HG02981 (cell line): ENCODE results near the gene PSMD11.
A peak's percentile ranks its signal among the peaks of the same experiment; 100 is the strongest.

Experiments
- ATAC-seq: cut with Tn5 transposase; IDR thresholded peaks from one replicate; pipeline ENCODE4 v1.9.1; 2021; ENCODE audit warnings: mild to moderate bottlenecking, moderate library complexity; ENCODE audit not compliant: unreplicated experiment

PSMD11 gene

DNA sequence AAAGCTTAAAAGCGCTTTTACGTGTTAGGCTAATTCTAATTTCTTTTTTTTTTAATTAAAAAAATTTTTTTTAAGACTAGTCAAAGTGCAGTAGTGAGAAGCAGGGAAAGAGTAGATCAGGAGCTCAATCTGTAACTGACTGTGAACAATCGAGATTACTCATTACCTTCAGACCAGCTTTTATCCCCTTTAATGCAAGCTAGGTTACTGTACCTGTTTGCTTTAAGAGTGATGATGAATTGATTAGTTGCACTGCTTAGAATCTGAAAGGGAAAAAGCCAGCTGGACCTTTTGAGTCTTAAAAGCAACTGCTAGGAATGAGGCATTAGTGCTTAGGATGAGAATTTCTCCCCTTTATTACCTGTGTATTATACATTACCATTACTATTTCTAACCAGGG, 19.0 kb downstream of the PSMD11 start:
- no peak for ATAC-seq

DNA sequence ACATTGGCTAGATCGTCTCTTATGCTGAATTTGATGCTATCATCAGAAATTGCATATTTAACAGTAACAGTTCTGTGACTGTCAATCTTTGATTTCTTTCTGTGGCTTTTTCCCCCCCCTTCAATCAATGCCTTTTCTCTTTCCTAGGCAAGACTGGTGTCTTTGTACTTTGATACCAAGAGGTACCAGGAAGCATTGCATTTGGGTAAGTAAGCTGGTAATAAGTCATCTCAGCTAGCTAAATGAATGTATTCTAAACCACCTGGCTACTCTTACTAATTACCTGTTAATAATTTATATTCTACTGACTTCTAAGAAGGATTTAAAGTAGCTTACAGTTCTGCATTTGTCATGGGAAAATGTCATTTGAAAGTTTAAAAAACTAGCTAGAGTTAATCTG, 20.1 kb downstream of the PSMD11 start:
- ATAC-seq: no peak

DNA sequence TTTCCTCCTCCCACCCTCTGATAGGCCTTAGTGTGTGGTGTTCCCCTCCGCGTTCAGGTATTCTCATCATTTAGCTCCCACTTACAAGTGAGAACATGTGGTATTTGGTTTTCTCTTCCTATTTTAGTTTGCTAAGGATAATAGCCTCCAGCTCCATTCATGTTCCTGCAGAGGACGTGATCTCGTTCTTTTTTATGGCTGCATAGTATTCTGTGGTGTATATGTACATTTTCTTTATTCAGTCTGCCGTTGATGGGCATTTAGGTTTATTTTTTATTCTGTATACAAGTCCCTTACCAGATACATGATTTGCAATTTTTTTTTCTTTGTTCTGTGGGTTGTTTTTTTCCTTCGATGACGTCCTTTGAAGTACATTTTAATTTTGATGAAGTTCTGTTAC, 23.6 kb downstream of the PSMD11 start:
- ATAC-seq: no peak

DNA sequence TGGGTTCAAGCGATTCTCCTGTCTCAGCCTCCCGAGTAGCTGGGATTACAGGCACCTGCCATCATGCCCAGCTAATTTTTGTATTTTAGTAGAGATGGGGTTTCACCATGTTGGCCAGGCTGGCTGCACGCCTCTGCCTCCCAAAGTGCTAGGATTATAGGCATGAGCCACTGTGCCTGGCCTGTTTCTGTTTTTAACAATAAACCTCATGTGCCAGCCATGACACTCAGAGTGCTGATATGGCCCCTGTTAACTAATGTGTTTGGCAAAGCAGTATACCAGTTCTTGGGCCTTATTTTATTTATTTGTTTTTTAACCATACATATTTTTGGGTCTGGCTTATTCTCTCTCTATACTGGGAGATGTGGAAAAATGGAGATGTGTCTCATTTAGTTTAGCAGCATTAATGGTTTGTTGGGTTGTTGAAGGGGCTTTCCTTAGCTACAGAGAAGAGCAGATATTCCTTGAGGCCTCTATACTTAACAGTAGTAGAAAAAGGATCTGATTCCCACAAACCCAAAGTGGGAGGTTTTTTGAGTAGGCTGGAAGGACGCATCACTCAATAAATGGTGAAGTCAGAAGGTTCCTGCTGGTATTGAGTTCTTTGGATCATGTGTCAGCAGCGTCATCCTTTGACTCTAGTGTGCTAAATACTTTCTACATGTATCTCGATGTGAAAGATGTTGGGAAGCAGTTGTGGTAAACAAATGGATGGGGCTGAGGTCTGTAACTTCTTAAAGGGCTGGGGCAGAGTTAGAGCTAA, 26.3 kb downstream of the PSMD11 start:
- no peak for ATAC-seq

DNA sequence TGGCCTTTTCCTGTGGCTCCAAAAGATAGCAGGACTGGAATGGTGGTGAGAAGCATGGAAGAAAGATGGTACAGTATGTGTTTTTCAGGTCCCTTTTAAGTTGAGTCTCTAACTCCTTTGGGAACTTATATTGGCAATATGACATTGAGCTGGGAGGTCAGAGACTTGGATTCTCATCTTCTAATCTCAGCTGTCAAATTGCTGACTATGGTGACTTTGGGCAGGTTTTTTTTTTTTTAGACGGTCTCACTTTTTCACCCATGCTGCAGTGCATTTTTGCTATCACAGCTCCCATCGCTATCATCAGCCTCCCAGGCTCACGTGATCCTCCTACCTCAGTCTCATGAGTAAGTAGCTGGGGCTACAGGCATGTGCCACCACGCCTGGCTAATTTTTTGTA, 27.3 kb downstream of the PSMD11 start:
- ATAC-seq: no peak

DNA sequence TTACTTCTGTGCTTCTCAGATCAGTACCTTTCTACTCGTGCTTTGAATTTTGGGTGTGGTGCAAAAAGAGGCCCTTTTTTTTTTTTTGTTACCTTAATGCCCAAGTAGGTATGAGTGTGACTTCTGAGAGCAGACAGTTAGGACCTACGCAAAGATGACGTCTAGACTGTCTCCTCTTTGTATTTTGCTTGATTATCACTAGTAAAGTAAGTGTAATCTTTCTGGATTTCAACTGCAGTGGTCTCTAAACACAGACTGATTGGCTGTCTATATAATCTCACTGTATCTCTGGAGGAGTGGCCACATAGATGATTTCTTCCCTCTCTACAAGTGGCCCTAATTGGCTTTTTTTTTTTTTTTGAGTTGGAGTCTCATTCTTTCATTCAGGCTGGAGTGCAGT, 30.9 kb downstream of the PSMD11 start:
- ATAC-seq: no peak

DNA sequence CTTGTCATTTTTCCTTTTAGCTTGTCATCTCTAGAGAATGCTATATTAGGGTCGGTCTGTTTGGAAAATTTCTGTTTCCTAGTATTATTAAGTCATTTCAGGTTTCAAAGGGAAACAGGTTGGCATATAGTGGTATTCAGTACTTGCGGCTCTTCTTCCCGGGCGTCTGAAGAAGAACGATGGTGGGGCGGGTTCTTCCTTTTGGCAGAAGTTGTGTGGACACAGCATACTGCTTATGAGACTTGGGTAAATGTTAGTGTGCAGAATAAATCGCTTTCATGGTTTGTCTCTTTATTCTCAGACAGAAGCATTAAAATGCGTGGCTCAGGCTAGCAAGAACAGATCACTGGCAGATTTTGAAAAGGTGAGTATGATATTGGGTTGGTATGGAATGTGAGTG, 32.9 kb downstream of the PSMD11 start:
- no peak for ATAC-seq

DNA sequence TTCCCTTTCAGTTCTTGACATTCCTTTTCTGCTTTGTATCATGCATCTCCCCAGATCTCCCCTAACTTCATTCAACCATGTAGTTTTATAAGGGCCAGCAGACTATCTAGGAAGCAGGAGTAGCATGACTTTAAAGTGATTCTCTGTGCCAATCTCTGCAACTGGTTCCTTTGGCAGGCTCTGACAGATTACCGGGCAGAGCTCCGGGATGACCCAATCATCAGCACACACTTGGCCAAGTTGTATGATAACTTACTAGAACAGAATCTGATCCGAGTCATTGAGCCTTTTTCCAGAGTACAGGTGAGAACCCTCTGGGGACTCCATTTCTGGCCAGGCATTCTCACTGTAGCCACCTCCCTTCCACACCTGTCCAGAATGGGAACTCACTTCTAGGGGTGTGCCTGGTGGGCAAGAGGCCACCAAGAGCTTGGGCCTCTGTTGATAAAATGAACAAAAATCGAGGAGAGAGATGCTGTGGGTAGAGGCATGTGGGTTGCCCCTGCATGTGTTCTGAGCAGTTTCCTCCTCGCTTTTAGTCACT, 34.8 kb downstream of the PSMD11 start:
- ATAC-seq: no peak

DNA sequence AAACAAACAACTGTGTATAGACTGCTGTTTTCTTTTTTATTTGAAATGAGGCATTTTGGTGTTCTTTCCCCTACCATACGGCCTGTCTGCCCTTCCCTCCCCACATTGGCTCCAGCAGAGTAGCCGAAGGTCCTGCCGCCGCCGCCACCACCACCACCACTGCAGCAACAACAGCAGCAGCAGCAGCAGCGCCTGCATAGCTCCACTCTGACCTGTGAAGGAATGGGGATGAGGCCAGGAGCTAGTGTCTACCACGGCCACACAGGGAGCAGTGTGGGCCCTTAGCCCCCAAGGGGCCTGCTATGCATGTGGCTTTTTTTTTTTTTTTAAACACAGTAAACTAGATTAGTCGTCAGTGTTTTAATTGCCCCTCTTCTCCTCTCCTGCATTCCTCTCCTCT, 36.9 kb downstream of the PSMD11 start:
- ATAC-seq: no peak

DNA sequence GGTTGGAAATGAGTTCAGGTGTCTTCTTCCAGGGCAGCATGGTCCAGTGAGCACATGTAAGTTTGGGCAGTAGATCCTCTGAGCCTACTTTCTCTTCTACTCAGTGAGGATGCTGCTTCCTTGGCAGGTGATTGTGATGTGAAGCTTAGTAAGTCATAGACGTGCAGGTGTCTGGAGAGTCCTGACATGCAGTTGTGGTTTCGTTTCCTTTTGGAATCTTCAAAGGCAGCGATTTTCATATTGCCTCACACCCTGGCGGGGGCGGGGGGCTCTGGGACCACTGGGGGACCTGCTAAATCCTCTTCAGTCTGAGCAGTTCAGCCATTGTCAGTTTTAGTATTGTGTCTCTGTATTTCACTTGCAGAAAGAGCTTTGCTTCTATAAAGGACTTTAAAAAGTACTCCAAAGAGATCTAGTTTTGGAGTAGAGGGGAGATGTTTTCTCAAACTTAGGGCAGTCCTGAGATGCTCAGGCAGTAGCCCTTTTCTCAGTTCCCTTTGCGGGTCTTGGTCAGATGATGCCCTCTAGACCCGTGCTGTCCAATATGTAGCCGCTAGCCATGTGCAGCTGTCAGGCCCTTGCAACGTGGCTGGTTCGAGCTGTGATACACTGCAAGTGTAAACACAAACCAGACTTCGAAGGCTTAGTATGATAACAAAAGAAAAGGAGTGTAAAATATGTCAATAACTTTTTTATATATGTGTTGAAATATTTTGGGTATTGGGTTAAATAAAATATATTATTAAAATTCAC, 38.4 kb downstream of the PSMD11 start:
- ATAC-seq: no peak

DNA sequence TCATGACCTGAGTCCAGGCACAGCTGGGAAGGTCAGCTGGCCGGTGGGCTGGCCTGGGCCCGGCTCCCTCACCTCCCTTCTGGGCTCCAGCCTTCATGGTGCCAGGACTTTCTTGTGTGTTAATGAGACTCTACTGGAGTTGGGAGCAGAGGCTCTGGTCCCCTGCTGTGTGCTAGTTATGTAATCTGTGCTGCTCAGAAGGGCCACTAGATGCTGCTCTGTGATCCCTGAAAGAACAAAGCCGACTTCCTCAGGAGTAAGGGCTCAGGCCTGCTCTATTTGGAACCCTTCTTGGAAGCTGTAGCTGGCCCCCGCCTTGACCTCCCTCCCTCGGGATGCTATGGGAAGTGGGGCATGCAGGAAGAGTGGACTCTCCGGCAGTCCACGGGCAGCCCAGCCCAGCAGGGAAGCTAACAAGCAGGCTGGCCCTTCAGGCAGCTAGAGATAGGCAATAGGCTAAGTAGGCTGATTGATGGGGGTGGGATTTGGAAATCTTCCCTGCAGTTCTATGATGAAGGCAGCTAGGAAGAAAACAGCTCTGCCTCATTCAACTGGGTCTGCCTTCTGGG, 39.2 kb downstream of the PSMD11 start:
- peak; percentile 34 for ATAC-seq

DNA sequence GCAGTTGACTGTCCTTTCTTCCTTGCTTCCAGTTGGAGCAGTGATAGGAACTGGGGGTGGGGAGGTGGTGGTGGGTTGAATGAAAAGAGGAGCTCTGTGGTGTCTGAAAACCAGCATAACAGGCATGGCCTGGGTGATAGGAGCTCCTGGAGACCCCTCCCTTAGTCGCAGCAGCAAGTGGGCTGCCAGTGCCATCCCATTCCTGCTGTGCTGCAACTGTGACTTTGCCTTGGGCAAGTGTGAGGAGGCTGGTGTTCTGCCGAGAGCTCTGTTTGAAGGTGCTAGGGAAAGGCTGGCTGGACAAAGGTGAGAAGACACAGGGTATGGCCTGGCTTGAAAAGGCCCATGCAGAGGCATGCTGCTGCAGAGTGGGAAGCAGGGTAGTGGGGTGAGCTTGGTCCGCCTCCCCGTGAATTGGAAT, 39.7 kb downstream of the PSMD11 start:
- no peak for ATAC-seq

DNA sequence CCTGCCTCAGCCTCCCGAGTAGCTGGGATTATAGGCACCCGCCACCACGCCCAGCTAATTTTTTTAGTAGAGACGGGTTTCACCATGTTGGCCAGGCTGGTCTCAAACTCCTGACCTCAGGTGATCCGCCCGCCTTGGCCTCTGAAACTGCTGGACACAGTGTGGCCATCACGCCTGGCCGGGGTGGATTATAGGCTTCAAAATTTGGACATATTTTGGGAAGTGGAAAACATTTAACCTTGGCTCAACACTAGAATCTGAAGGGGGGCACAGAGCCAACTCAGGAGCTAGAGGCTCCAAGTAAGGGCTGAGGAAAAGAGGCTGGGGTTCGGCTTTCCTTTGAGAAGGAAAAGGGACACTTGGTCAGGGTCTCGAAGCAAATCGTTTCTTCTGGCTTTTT, 40.3 kb downstream of the PSMD11 start:
- ATAC-seq: no peak

DNA sequence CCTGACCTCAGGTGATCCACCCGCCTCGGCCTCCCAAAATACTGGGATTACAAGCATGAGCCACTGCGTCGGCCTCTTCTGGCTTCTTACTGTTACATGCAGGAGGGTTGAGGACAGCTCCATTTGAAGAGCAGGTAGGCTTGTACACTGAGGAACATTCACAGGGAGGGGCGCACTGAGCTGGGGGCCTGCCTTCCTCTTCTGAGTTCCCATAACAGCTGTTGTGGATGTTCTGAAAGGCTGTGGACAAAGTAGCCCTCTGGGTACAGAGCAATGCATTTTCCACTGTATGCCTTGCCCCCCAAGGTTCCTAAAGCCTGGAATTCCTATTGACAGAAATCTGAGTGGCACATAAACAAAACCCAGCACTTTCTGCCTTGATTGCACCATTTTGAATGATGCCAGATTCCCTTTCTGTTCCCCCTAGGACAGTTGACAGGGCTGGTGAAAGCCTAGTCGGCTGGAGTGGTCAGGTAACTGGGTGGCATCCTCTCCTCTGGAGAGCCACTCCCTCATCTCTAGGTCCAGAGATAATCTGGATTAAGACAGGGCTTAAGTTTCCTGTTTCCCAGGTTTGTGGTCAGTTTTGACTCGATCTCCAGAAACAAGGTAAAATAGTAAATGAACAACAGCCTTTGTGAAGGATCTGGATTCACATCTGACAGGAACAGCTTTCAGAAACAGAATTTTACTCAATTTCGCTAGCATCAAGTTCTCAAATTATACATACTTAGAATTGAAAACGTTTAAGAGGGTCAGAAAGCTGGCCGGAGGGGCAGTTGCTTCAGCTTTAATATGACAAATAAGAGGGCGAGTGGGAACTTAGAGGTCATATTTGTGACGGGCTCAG, 41.2 kb downstream of the PSMD11 start:
- ATAC-seq: no peak

DNA sequence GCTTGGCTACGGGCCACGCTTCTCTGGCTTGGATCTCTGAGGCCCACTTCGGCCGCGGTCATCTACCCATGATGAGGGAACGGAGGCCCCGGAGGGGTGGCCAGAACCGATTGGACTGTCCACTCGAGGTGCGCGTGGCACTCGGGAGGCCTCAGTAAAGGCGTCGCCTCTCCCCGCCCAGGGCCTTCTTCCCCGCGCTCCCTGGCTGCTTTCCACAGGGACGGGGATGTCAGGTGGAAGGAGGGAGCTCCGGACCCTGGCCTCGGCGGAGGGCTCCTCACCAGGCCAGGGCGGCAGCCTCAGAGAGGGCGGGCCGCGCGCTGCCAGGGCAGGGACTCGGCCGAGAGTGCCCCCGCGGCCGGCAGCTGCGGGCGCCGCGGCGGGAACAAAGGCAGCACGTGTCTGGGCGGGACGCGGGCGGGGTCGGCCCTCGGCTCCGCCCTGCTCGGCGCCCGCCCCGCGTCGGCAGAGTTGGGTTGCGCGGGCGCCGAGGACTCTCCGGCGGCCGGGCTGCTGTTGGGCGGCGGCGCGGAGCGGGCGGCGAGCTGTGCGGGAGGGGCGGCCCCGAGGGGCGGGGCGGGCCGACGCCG, 41.9 kb downstream of the PSMD11 start:
- peak; percentile 59 for ATAC-seq

DNA sequence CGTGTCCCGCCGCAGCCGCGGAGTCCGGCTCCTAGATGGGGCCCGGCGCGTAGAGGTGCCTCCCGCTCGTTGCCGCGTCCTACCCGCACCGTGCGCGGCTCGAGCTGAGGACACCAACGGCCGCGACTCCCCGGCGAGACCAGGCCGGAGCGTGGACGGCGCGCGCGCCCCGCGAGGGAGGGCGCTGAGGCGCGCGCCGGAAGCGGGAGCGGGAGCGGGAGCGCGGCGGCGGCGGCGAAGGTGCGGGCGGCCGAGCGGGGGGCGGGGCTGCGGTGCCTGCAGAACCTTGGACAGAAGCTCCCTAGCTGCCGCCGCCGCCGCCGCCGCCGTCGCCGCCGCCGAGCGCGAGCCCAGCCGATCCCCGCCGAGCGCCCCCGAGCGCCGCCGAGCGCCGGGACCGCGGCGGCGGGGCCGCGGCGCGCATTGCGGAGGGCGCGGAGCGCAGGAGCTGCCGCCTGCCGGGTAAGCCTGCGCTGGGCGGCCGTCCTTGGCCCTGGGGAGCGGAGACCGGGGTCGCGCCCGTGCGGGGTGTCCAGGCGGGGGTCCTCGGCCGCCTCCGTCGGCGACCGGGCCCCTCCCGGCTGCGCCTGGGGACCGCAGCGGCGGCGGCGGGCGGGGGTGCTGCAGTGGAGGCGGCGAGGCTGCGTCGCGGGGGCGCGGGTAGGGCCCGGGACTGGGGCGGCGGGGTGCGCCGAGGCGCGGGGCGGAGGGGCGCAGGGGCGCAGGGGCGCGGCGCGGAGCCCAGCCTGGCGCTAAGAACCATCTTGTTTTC, 42.6 kb downstream of the PSMD11 start, which contains the start of gene CDK5R1:
TSS of gene CDK5R1 (plus strand) at position 293 of the 772 bp plus-strand sequence. CDS start 628 bp downstream, outside the sequence.
- peak; percentile 38 for ATAC-seq

DNA sequence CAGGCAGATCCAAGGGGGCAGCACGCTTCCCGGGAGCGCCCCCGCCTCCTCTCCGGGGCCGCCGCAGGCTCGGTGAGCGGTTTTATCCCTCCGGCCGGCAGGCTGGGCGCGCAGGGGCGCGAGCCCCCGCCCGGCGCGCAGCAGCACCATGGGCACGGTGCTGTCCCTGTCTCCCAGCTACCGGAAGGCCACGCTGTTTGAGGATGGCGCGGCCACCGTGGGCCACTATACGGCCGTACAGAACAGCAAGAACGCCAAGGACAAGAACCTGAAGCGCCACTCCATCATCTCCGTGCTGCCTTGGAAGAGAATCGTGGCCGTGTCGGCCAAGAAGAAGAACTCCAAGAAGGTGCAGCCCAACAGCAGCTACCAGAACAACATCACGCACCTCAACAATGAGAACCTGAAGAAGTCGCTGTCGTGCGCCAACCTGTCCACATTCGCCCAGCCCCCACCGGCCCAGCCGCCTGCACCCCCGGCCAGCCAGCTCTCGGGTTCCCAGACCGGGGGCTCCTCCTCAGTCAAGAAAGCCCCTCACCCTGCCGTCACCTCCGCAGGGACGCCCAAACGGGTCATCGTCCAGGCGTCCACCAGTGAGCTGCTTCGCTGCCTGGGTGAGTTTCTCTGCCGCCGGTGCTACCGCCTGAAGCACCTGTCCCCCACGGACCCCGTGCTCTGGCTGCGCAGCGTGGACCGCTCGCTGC, 43.3 kb downstream of the PSMD11 start:
- no peak for ATAC-seq

DNA sequence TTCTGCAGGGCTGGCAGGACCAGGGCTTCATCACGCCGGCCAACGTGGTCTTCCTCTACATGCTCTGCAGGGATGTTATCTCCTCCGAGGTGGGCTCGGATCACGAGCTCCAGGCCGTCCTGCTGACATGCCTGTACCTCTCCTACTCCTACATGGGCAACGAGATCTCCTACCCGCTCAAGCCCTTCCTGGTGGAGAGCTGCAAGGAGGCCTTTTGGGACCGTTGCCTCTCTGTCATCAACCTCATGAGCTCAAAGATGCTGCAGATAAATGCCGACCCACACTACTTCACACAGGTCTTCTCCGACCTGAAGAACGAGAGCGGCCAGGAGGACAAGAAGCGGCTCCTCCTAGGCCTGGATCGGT, 43.9 kb downstream of the PSMD11 start:
- no peak for ATAC-seq

DNA sequence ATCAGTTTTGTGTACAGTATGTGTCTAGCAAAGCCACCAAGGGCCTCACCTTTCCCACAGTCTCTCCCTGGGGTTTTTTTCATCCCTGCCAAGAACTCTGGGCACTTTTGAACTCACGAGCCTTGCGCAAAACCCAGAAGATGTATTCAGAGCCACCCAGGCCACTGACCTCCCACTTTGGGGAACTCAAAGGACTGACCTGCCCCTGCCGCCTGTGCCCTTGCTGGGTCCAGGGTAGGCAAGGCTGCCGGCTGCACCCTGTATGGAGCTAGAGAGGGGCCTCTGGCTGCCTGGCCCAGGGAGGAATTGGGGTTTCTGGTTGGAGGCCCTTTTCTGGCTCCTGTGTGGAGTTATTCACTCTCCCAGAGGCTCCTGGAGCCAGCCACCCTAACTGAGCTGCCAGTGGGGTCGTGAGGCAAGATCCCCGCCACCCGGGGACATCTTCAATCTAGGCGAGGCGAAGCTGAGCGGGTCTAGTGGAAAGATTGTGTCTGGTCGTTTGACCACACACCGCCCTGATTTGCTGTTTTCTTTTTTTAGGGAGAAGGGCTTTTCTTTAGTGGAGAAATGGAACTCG, 44.4 kb downstream of the PSMD11 start:
- no peak for ATAC-seq
